GM21447 (cell line): ENCODE results near the gene RESP18.
A peak's percentile ranks its signal among the peaks of the same experiment; 100 is the strongest.
"Not testable (repeated sequence)": the region's sequence is repeated elsewhere in the genome, so short reads cannot be mapped to it uniquely, and the experiment has no call there.

Source experiments
- ATAC-seq: cut with Tn5 transposase; IDR thresholded peaks from one replicate; pipeline ENCODE4 v1.9.1; 2021; ENCODE audit not compliant: unreplicated experiment

The RESP18 gene

GRCh38 chr2:219325657-219326315, 6.8 kb downstream of the RESP18 start:
- ATAC-seq, result no peak

- no peak for ATAC-seq
These were observed 7.4 kb downstream of the RESP18 start for GRCh38 chr2:219325136-219325535.

GRCh38 chr2:219323434-219323833, 9.1 kb downstream of the RESP18 start:
- no peak for ATAC-seq

DNA sequence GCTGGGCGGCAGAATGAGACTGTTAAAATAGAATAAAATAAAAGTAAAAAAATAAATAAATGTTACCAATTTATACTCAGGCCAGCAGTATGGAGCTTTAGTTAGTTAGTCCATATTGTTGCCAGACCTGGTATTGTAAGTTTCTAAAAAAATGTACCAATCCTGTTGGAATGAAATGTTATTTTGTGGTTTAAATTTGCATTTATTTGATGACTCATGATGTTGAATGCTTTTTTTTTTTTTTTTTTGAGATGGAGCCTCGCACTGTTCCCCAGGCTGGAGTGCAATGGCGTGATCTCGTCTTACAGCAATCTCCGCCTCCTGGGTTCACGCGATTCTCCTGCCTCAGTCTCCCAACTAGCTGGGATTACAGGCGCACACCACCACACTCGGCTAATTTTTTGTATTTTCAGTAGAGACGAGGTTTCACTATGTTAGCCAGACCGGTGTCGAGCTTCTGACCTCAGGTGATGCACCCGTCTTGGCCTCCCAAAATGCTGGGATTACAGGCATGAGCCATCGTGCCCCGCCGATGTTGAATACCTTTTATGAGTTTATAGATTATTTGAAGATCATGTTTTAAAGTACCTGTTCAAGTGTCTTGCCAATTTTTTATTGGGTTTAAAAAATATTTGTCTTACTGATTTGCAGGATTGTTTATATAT, 17.6 kb downstream of the RESP18 start:
- no peak for ATAC-seq

GRCh38 chr2:219312683-219313263, 19.8 kb downstream of the RESP18 start:
- ATAC-seq, result not testable (repeated sequence)

- no peak for ATAC-seq
These were observed 23.3 kb downstream of the RESP18 start, which contains the start of gene PTPRN for GRCh38 chr2:219309278-219309677. Gene PTPRN, minus strand, starts transcription at chr2:219309401. Its CDS starts 69 bp downstream, at chr2:219309332.

DNA sequence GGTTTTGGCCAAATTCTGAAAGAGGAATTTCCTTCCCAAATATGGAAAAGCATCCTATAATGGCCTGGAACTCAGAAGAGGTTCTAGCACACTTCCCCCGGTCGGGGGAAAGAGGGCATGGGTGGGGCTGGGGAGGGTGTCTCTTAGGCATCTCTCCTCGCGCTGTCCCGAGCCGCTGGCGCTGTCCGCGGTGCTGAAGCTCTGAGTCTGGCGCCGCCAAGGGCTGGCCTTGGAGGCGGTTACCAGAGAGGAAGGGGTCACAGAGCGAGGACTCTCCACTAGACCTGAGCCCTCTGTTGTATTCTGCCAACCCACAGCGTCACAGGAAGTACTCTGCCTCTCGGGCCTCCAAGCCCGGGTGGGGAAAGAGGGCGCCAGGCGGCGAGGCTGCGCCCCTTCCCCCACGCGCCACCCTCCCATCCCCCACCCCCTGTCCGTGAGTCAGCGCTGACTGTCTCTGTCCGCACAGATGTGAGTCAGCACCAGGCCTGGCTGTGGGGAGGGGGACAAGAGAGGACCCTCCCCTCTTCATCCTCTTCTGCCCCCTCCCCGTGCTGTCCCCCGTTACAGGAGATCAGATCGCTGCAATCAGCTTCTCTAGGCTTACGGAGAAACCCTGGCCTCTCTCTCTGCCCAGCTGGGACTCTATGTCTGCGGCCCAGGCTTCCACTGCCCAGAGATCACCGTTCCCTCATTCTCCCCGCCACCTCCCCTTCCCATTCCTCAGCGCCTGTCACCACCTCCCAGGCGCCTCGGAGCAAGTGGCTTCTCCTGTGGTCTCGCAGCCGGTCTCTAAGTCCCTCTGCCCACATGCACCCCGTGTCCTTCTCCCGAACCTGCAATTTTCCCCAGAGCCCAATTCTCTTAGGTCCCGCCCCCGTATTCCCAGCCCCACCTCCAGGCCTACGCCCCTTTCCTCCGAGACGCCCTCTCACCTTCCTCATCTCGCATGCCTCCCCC, 24.1 kb downstream of the RESP18 start:
- ATAC-seq, result no peak

DNA sequence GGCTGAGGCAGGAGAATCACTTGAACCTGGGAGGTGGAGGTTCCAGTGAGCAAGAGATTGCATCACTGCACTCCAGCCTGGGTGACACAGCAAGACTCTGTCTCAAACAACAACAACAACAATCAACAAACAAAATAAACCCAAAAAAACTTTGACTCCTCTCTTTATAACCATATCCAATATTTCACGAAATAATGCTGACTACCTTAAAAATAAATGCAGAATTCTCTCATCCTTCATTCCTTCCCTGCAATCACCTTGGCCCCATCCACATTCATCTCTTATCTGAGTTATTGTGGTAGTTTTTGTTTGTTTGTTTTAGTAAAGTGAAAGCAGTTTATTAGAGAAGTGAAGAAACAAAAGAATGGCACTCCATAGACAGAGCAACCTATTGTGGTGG, 26.5 kb downstream of the RESP18 start:
- no peak for ATAC-seq

- no peak for ATAC-seq
These were observed 28.3 kb downstream of the RESP18 start for GRCh38 chr2:219304223-219304622.

GRCh38 chr2:219302412-219302968, 30.1 kb downstream of the RESP18 start:
- no peak for ATAC-seq

GRCh38 chr2:219300022-219300421, 32.5 kb downstream of the RESP18 start:
- no peak for ATAC-seq

GRCh38 chr2:219299372-219299760, 33.2 kb downstream of the RESP18 start:
- ATAC-seq, result no peak

GRCh38 chr2:219298759-219299371, 33.7 kb downstream of the RESP18 start:
- ATAC-seq, result peak; percentile 52

- no peak for ATAC-seq
These were observed 34.6 kb downstream of the RESP18 start for GRCh38 chr2:219297766-219298456.

- no peak for ATAC-seq
These were observed 35.7 kb downstream of the RESP18 start for GRCh38 chr2:219296631-219297391.

DNA sequence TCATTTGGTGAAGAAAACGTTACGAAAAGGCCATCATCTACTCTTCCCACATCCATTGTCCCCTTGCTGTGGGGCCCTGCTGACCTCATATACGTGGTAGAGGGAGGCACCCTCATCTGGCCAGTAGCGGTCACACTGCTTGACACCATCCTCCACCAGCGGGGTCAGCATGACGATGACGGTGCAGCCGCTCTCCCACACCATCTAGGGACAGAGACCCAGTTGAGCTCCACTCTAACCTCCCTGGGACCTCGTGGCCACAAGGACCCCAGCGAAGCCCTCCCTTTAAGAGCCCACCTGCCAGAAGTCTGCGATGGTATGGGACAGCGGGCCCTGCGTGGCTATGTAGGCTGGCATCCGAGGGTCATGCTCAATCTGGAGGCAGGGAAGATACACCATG, 36.4 kb downstream of the RESP18 start:
- no peak for ATAC-seq

DNA sequence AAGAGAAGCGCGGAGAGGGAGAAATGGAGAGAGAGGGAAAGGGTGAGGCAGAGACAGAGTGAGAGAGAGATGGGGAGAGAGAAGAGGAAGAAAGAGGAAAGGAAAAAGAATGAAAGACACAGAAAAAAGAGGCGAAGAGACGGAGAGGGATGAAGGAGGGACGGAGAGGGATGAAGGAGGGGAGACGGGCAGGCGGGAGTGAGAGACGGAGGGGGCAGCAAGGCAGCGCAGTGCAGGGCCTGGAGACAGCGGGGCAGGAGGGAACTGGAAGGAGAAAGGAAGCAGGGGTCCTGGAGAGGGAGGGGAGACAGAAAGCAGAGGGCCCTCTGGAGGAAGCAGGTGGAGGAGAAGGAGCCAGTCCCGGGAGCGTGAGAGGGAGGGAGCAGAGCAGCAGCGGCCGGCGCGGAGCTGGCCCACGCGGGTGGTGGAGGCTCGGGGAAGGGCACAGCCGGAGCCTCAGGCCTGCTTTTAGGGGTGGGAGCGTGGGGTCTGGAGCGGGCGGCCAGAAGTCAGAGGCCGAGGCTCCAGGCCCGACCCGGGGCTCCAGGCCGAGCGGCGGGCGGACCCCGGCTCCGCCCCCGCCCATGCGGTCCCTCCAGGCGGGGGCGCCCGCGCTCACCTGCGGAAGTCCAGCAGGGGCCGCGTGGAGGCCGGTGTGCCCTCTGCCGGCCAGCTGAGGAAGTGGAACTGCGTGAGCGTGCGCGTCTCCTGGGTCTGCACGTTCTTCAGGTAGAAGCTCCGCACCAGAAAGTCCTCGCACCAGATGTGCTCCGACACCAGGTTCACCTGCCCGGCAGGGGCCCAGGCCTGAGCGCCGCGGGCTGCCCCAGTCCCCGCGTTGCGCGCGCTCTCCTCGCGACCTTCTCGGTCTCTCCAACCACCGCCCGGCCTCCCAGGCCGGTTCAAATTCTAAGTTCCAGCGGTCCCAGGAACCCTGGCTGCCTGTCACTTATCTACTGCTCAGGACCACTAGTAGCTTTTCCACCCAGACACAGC, 37.9 kb downstream of the RESP18 start:
- ATAC-seq, result peak; percentile 84

- no peak for ATAC-seq
These were observed 38.8 kb downstream of the RESP18 start for GRCh38 chr2:219293736-219294231.
